ENCODE measurements around the gene CTNNA3. TPM values are rescaled to one million over a fixed set of nuclear protein-coding genes. Genes with fewer than 3 reads are reported as not detected.

CTNNA3 gene
- total RNA-seq, 1 donor from 2014 or later = 0.30 TPM

- Mint-ChIP-seq H3K4me3 (ENCODE audit: unreplicated experiment) (peak overlapping the region; percentile 39), H3K27me3 (ENCODE audit: unreplicated experiment) (no peaks in the 10 kb centered on the region), H3K36me3 (ENCODE audit: unreplicated experiment) (no peaks in the 10 kb centered on the region), H3K4me1 (ENCODE audit: unreplicated experiment) (peaks cover 63% of the 10 kb centered on the region), H3K27ac (ENCODE audit: unreplicated experiment) (peak overlapping the region; percentile 90), H3K9me3 (ENCODE audit: unreplicated experiment) (peaks cover 8% of the 10 kb centered on the region)
- DNase-seq (ENCODE audit: extremely low spot score, unreplicated experiment) = no peak
- TF ChIP-seq, protein P1, sequence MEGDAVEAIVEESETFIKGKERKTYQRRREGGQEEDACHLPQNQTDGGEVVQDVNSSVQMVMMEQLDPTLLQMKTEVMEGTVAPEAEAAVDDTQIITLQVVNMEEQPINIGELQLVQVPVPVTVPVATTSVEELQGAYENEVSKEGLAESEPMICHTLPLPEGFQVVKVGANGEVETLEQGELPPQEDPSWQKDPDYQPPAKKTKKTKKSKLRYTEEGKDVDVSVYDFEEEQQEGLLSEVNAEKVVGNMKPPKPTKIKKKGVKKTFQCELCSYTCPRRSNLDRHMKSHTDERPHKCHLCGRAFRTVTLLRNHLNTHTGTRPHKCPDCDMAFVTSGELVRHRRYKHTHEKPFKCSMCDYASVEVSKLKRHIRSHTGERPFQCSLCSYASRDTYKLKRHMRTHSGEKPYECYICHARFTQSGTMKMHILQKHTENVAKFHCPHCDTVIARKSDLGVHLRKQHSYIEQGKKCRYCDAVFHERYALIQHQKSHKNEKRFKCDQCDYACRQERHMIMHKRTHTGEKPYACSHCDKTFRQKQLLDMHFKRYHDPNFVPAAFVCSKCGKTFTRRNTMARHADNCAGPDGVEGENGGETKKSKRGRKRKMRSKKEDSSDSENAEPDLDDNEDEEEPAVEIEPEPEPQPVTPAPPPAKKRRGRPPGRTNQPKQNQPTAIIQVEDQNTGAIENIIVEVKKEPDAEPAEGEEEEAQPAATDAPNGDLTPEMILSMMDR (IDR thresholded peaks at IDR 0.05) = no peak
These were observed 89.4 kb downstream of the CTNNA3 start for GRCh38 chr10:67606572-67606971.

DNA sequence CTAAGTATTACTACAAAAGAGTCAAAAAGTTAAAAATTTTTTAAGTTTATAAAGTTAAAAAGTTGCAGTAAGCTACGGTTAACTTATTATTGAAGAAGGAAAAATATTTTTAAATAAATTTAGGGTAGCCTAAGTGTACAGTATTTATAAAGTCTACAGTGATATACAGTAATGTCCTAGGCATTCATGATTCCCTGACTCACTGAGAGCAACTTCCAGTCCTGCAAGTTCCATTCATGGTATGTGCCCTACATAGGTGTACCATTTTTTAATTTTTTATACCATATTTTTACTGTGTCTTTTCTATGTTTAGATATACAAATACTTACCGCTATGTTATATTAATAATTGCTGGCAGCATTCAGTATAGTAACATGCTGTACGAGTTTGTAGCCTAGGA, 92.3 kb downstream of the CTNNA3 start:
- H3K9me3 Mint-ChIP-seq (ENCODE audit: unreplicated experiment) = peaks cover 9% of the 10 kb centered on the region
- H3K27me3 Mint-ChIP-seq (ENCODE audit: unreplicated experiment) = no peaks in the 10 kb centered on the region
- H3K36me3 Mint-ChIP-seq (ENCODE audit: unreplicated experiment) = no peaks in the 10 kb centered on the region
- H3K4me1 Mint-ChIP-seq (ENCODE audit: unreplicated experiment) = peaks cover 49% of the 10 kb centered on the region
- H3K4me3 Mint-ChIP-seq (ENCODE audit: unreplicated experiment) = no peak overlapping the region
- H3K27ac Mint-ChIP-seq (ENCODE audit: unreplicated experiment) = no peak overlapping the region
- TF ChIP-seq, protein P1 (IDR thresholded peaks at IDR 0.05) = no peak
- DNase-seq (ENCODE audit: extremely low spot score, unreplicated experiment) = no peak

DNA sequence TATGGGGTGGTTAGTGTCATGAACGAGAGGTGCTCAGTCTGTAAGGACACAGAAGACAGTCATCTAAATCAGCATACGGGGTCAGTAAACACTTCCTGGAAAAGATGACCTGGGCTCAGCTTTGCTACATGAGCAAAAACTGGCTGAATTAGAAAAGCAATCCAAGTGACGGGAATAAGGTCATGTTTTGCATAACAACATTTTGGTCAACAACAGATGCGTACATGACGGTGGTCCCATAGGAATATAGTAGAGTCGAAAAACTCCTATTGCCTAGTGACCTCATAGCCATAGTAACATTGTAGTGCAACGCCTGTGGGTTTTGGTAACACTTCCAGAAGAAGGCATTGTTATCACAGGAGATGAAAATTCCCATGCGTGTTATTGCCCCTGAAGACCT, 92.9 kb downstream of the CTNNA3 start:
- H3K4me1 Mint-ChIP-seq (ENCODE audit: unreplicated experiment) = peaks cover 54% of the 10 kb centered on the region
- TF ChIP-seq, protein P1 (IDR thresholded peaks at IDR 0.05) = no peak
- peaks cover 9% of the 10 kb centered on the region for H3K9me3 Mint-ChIP-seq (ENCODE audit: unreplicated experiment)
- H3K36me3 Mint-ChIP-seq (ENCODE audit: unreplicated experiment) = no peaks in the 10 kb centered on the region
- no peak overlapping the region for H3K27ac Mint-ChIP-seq (ENCODE audit: unreplicated experiment)
- H3K27me3 Mint-ChIP-seq (ENCODE audit: unreplicated experiment) = no peaks in the 10 kb centered on the region
- H3K4me3 Mint-ChIP-seq (ENCODE audit: unreplicated experiment) = no peak overlapping the region
- no peak for DNase-seq (ENCODE audit: extremely low spot score, unreplicated experiment)

- H3K27me3 Mint-ChIP-seq (ENCODE audit: unreplicated experiment) = no peaks in the 10 kb centered on the region
- DNase-seq (ENCODE audit: extremely low spot score, unreplicated experiment) = no peak
- TF ChIP-seq, protein P1 (IDR thresholded peaks at IDR 0.05) = no peak
- H3K4me3 Mint-ChIP-seq (ENCODE audit: unreplicated experiment) = no peak overlapping the region
- no peaks in the 10 kb centered on the region for H3K36me3 Mint-ChIP-seq (ENCODE audit: unreplicated experiment)
- H3K4me1 Mint-ChIP-seq (ENCODE audit: unreplicated experiment) = peaks cover 48% of the 10 kb centered on the region
- peaks cover 9% of the 10 kb centered on the region for H3K9me3 Mint-ChIP-seq (ENCODE audit: unreplicated experiment)
- H3K27ac Mint-ChIP-seq (ENCODE audit: unreplicated experiment) = peak overlapping the region; percentile 64
These were observed 93.6 kb downstream of the CTNNA3 start for GRCh38 chr10:67602268-67602950.

GRCh38 chr10:67599597-67599996, 96.4 kb downstream of the CTNNA3 start:
- Mint-ChIP-seq H3K9me3 (ENCODE audit: unreplicated experiment) (peaks cover 18% of the 10 kb centered on the region), H3K27me3 (ENCODE audit: unreplicated experiment) (no peaks in the 10 kb centered on the region), H3K4me3 (ENCODE audit: unreplicated experiment) (no peak overlapping the region), H3K36me3 (ENCODE audit: unreplicated experiment) (peaks cover 3% of the 10 kb centered on the region), H3K27ac (ENCODE audit: unreplicated experiment) (no peak overlapping the region), H3K4me1 (ENCODE audit: unreplicated experiment) (peaks cover 27% of the 10 kb centered on the region)
- DNase-seq (ENCODE audit: extremely low spot score, unreplicated experiment) = no peak
- TF ChIP-seq, protein P1 (IDR thresholded peaks at IDR 0.05) = no peak
